T-helper 2 cell (primary cell): Measurements from ENCODE around the gene RAB3D.
A peak's percentile ranks its signal among the peaks of the same experiment; 100 is the strongest.

Experiments used
- DNase-seq, 5 experiments: peaks; one replicate each; pipeline versions ENCODE4 v3.0.0 to v3.0.0-alpha.2; 2012 to 2022

The RAB3D gene

DNA sequence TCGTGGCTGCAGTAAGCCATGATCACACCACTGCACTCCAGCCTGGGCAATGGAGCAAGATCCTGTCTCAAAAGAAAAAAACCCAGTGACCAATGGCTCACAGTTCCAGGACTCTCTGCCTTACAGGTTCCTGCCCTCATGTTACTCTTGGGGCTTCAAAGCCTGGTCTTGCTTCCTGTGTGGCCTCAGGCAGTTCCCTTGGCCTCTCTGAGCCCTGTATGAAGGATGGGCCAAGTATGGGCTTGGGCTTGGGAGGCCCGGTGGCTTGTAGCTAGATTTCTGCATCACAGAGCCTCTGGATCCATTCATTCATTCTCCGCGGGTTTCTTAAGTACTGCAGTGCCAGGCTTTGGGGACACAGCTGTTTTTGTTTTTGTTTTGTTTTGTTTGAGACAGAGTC, 44.3 kb downstream of the RAB3D start:
- DNase-seq = no peak

DNA sequence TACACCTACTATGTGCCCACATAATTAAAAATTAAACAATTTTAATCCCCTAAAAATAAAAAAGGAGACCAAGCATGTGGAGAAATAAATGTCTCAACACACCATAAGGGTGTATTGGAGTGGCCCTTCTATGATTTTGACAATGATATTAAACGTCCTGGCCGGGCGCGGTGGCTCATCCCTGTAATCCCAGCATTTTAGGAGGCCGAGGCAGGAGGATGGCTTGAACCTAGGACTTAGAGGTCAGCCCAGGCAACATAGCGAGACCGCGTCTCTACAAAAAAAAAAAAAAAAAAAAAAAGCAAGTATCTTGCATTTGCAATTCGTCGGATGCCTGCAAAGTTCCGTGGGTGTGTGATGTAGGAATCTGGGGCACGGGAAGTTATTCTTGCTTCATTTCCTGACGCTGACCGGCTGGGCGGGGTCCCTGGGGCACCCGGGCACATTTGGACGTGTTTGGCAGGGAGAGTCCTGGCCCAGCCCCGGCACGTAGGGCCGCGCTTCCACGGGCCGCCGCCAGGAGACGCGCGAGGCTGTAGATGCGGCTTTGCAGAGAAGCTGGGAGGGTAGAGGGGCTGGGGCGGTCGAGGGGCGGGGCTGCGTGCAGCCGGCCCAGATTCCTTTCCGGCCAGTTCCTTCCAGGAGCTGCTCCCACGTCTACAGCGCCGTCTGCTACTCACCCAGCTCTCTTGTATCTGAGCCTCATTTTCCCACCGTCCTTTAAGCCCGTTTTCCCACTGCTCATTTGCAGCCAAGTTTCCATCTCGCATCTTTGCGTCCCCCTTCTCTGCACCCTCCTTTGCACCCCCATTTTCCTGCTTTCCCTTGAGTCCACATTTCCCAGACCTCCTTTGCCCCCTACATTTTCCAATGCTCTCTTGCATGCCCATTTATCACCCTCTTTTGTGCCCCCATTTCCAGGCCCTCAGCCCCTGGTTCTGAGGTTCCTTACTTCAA, 45.7 kb downstream of the RAB3D start:
- peak; percentile 54 to 78 (median 73) for DNase-seq

GRCh38 chr19:11291991-11292390, 47.5 kb downstream of the RAB3D start:
- DNase-seq = peak in 1 of 5 experiments; percentile 30

- DNase-seq = no peak
Observed at GRCh38 chr19:11291415-11291814, 48.0 kb downstream of the RAB3D start.

GRCh38 chr19:11290256-11290655, 49.2 kb downstream of the RAB3D start:
- no peak for DNase-seq

DNA sequence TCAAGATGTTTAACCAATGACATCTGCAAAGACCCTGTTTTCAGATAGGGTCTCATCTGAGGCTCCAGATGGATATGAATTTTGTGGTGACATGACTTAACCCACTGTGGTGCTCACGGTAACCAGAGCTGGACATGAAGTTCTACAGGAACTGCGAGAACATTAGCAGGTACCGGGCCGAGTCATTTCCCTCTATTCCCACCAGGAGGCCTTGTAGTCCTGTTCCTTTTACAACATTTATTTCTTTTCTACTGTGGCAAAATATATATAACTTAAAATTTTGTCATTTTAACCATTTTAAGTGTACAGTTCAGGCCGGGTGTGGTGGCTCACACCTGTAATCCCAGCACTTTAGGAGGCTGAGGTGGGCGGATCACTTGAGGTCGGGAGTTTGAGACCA, 51.1 kb downstream of the RAB3D start:
- DNase-seq = no peak

- DNase-seq = no peak
Observed at GRCh38 chr19:11286312-11286974, 53.0 kb downstream of the RAB3D start.

- DNase-seq = no peak
Observed at GRCh38 chr19:11284515-11284914, 54.9 kb downstream of the RAB3D start.

GRCh38 chr19:11281356-11282049, 58.0 kb downstream of the RAB3D start:
- DNase-seq = no peak

DNA sequence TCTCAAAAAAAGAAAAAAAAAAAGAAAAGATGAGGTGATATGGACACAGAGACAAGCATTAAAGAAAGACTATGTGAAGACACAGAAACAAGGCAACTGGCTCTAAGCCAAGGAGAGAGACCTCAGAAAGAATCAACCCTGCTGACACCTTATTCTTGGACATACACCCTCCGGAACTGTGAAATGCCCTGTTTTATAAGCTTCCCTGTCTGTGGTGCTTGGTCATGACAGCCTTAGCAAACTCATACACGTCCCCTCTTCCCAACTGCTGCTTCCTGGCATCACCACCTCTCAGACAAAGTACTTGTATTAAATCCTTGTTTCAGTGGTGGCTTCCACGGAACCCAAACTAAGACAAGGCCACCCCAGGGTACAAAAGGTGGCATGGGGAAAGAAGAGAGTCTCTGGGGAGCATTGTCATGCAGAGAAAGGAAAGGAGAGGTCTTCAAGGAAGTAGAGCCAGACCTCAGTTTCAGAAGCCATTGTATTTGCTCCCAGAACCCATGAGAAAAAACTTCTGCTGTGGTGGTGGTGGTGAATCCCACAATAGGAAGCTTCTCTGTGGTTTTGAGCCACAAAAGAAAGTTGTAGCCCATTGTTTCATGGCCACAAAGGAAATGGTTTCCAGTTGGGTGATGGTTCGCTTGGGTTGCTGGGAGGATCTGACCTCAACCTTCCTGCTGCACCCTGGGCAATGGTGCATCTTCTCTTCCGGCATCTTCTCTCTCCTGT, 59.8 kb downstream of the RAB3D start:
- DNase-seq = peak in 3 of 5 experiments; percentile 31 to 88 (median 63)

DNA sequence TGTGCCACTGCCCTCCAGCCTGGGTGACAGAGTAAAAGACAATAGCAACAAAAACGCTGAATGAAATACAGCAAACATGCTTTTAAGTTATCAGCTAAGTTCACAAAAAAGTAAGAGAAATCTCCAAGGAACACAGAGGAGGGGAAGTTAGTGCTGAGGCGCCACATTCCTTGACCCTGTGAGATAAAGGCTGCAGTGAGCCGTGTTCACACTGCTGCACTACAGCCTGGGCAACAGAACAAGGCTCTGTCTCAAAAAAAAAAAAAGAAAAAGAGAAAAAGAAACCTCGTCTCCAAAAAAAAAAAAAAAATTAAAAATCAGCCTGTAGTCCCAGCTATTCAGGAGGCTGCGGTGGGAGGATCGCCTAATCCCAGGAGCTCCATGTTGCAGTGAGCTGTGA, 60.8 kb downstream of the RAB3D start:
- no peak for DNase-seq

GRCh38 chr19:11274533-11275086, 64.8 kb downstream of the RAB3D start:
- no peak for DNase-seq

GRCh38 chr19:11273989-11274388, 65.5 kb downstream of the RAB3D start:
- no peak for DNase-seq

DNA sequence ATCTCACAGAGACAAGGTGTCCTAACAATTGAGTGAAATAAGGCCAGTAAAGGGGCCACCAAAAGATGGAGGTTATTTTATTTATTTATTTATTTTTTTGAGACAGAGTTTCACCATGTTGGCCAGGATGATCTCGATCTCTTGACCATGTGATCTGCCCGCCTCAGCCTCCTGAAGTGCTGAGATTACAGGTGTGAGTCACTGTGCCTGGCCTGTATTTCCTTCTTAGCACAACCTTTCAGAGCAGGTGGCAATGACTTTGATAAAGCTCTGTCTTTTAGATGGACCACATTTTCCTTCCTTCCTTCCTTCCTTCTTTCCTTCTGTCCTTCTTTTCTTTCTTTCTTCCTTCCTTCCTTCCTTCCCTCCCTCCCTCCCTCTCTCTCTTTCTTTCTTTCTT, 66.2 kb downstream of the RAB3D start:
- DNase-seq = no peak
